Measurements from ENCODE around the gene CT45A3.
"Not testable (repeated sequence)": the region's sequence is repeated elsewhere in the genome, so short reads cannot be mapped to it uniquely, and the experiment has no call there.

Gene CT45A3, protein sequence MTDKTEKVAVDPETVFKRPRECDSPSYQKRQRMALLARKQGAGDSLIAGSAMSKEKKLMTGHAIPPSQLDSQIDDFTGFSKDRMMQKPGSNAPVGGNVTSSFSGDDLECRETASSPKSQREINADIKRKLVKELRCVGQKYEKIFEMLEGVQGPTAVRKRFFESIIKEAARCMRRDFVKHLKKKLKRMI

DNA sequence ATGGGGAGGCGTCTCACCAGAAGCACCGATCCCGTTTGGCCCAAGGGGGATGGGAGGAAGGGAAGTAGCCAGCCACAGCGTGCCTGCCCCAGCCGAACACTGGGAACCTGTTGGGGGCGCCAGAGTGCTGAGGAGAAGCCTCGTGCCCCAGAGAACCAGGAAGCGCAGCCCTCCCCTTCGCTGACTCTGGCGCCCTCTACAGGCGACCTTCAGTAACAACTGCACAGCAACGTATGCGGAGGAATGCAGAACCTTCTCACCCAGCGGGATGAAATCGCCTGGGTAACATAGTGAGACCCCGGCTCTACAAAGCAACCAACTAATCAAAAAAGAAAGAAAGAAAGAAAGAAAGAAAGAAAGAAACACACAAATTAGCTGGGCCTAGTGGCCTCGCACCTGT, at the start of gene CT45A3:
CT45A3 (minus strand) TSS at position 101 of the 400 bp plus-strand sequence. CDS start 3,747 bp downstream, outside the sequence.
- DNase-seq (ENCODE audit: low read depth) = not testable (repeated sequence)

DNA sequence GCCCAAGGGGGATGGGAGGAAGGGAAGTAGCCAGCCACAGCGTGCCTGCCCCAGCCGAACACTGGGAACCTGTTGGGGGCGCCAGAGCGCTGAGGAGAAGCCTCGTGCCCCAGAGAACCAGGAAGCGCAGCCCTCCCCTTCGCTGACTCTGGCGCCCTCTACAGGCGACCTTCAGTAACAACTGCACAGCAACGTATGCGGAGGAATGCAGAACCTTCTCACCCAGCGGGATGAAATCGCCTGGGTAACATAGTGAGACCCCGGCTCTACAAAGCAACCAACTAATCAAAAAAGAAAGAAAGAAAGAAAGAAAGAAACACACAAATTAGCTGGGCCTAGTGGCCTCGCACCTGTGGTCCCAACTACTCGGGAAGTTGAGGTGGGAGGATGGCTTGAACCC, 34.7 kb upstream of the CT45A3 start, which contains the start of gene CT45A6:
CT45A6 (minus strand) TSS at position 101 of the 400 bp plus-strand sequence. CDS start 3,794 bp downstream, outside the sequence.
- not testable (repeated sequence) for DNase-seq (ENCODE audit: low read depth)

DNA sequence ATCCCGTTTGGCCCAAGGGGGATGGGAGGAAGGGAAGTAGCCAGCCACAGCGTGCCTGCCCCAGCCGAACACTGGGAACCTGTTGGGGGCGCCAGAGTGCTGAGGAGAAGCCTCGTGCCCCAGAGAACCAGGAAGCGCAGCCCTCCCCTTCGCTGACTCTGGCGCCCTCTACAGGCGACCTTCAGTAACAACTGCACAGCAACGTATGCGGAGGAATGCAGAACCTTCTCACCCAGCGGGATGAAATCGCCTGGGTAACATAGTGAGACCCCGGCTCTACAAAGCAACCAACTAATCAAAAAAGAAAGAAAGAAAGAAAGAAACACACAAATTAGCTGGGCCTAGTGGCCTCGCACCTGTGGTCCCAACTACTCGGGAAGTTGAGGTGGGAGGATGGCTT, 17.4 kb upstream of the CT45A3 start, which contains the start of gene CT45A5:
CT45A5 (minus strand) TSS at position 101 of the 400 bp plus-strand sequence. CDS start 3,774 bp downstream, outside the sequence.
- not testable (repeated sequence) for DNase-seq (ENCODE audit: low read depth)

DNA sequence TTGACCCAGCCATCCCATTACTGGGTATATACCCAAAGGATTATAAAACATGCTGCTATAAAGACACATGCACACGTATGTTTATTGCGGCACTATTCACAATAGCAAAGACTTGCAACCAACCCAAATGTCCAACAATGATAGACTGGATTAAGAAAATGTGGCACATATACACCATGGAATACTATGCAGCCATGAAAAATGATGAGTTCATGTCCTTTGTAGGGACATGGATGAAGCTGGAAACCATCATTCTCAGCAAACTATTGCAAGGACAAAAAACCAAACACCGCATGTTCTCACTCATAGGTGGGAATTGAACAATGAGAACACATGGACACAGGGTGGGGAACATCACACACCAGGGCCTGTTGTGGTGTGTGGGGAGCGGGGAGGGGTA, 23.3 kb downstream of the CT45A3 start:
- not testable (repeated sequence) for DNase-seq (ENCODE audit: low read depth)

- no peak for DNase-seq (ENCODE audit: low read depth)
Observed at GRCh38 chrX:135741192-135741715, 26.7 kb downstream of the CT45A3 start.

DNA sequence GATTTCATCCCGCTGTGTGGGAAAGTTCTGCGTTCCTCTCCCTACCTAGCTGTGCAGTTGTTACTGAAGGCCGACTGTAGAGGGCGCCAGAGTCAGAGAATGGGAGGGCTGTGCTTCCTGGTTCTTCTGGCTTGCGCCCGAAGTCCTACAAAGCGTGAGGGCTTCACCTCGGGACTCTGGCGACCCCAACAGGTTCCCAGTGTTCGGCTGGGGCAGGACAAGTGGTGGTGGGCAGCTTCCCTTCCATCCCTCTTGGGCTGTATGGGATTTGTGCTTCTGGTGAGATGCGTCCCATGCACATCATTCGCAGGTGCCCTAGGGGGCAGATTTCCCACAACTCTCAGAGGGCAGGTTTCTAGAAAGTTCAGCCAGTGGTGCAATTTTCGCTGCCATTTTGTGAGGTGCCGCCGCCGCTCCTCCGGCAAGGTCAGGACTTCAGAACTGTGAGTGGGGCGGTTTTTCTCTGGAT, 27.3 kb downstream of the CT45A3 start:
- no peak for DNase-seq (ENCODE audit: low read depth)

DNA sequence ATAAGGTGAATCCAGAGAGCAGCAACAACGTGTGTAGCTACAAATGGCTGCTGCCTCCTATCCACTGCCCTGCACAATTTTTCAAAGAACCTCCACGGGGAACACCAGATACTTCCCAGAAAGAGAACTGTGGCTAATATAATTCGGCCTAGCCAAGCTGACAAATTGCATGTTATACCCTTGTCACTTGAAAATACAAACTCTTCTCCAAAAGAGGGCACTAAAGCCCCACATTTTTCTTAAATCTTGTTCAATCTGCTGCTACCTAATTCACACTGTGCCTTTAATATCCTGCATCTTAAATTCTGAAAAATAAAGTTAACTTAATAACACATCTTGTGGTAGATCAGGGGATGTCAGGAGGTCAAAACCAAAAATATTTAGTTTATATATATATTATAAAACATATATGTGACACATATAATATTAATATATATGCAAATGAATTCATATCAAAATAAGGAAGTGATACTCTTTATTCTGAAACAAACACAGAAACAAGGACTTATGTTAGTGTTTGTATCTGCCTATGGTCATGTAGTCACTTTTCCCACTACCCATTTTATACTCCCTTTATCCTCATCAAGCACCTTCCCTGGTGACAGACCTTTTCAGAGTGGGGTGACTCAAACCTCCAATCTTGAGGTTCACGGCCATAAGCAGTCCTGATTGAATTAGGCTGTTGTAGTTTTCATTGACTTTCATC, 30.5 kb downstream of the CT45A3 start:
- DNase-seq (ENCODE audit: low read depth) = no peak

DNA sequence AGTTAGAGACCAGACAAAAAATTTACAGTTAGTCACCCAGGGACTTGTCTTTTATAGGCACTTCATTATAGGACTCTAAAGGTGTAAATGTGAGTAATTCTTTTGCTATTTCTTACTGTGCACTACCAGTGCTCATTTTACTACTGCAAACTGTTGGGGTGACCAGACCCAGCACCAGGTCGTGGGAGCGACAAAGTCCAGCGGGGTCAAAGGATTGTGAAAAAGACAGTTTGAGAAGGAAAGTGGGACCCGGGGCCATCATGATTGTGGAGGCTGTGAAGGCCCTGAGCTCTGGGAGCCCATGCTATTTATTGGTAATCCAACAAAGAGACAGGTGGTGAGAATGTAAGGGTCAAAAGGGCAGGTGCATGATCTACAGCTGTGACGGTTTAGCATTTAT, 33.3 kb downstream of the CT45A3 start:
- not testable (repeated sequence) for DNase-seq (ENCODE audit: low read depth)

DNA sequence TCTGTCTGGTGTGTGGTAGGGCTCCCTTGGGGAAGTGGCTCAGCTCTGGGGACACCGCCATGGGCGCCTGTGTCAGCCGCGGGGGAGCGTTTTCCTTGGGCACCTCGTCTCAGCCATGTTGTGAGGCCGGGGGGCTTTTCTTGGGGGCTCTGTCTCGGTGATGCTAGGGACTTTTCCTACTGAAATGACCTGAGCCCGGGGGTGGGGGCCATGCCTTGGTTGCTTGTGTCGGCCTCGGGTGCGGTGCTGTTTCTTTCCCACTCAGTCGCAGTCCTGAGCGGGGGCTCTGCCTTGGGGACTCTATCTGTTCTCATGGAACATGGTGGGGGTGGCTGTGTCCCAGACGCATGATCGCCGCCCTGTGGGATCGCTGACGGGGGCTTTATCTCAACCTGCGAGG, 54.2 kb downstream of the CT45A3 start:
- DNase-seq (ENCODE audit: low read depth) = no peak

DNA sequence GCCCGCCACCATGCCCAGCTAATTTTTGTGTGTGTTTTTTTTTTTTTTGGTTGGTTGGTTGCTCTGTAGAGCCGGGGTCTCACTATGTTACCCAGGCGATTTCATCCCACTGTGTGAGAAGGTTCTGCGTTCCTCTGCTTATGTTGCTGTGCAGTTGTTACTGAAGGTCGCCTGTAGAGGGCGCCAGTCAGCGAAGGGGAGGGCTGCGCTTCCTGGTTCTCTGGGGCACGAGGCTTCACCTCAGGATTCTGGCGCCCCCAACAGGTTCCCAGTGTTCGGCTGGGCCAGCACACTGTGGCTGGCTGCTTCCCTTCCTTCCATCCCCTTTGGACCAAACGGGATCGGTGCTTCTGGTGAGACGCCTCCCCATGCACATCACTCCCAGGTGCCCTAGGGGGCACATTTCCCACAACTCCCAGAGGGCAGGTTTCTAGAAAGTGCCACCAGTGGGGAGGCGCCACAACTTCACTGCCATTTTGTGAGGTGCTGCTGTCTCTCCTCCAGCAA, 54.8 kb downstream of the CT45A3 start, which contains the start of gene CT45A1:
CT45A1 (plus strand) TSS at position 457 of the 507 bp plus-strand sequence. CDS start 5,302 bp downstream, outside the sequence.
- DNase-seq (ENCODE audit: low read depth) = not testable (repeated sequence)
